Uterus (tissue), 4 donors: ENCODE data around the gene PTGES. TPM values are rescaled to one million over a fixed set of nuclear protein-coding genes. Genes with fewer than 3 reads are reported as not detected.
A peak's percentile ranks its signal among the peaks of the same experiment; 100 is the strongest.

Experiments used
- DNase-seq, 2 donors: peaks; one replicate each; pipeline ENCODE4 v3.0.0-alpha.2; 2019 to 2020
- H3K27ac ChIP-seq, 2 donors: fragments of 200-600 bp; sonication (generic); 1 replicate in 1 of 2; 2 replicates in 1 of 2; pipeline ENCODE4 v1.5.1; 2016 to 2018
- H3K27me3 ChIP-seq, 2 donors: fragments of 200-600 bp; sonication (generic); one replicate each; pipeline ENCODE4 v1.5.1; 2018 to 2019; ENCODE audit warnings: control low read depth in 1 of 2
- H3K36me3 ChIP-seq, 2 donors: fragments of 200-600 bp; sonication (generic); one replicate each; pipeline ENCODE4 v1.5.1; 2019; ENCODE audit warnings: control low read depth in 1 of 2
- H3K4me1 ChIP-seq, 2 donors: fragments of 200-600 bp; sonication (generic); one replicate each; pipeline ENCODE4 v1.5.1; 2018 to 2019; ENCODE audit warnings: control low read depth in 1 of 2
- H3K4me3 ChIP-seq, 2 donors: fragments of 200-600 bp; sonication (generic); 1 replicate in 1 of 2; 2 replicates in 1 of 2; pipeline ENCODE4 v1.5.1; 2018 to 2019; ENCODE audit warnings: mild to moderate bottlenecking in 1 of 2
- H3K9me3 ChIP-seq, 2 donors: fragments of 200-600 bp; sonication (generic); one replicate each; pipeline ENCODE4 v1.5.1; 2019; ENCODE audit warnings: control low read depth in 1 of 2
- POLR2A ChIP-seq, 2 donors: fragments of 450-650 bp; IDR thresholded peaks; one replicate each; pipeline ENCODE4 v1.6.1; 2016; ENCODE audit warnings: antibody characterized with exemption in 2 of 2, mild to moderate bottlenecking in 1 of 2, moderate library complexity in 1 of 2
- intact Hi-C: fragments of 100-400 bp; cut with DNase I; formaldehyde crosslinking; loops from one replicate; pipeline ENCODE4 v1.15.1; 2023; ENCODE audit warnings: low total_unique reads
- total RNA-seq, 4 donors: library from RNA; depleted of rRNA in 3 of 4; stranded (reverse); fragments of >200 nt in 3 of 4; gene quantifications; one replicate each; pipeline versions ENCODE4 v1.1.0 to v1.2.4, GENCODE V29; 2014 to 2023
- TF ChIP-seq, protein P1 (sequence below), 4 experiments: fragments of 200-600 bp in 2 of 4; fragments of 450-650 bp in 2 of 4; sonication (generic) in 2 of 4; IDR thresholded peaks; one replicate each; pipeline ENCODE4 v1.5.1; 2016 to 2019; ENCODE audit warnings: antibody characterized with exemption in 4 of 4, mild to moderate bottlenecking in 2 of 4, moderate library complexity in 1 of 4
- donor health status: DM: yes; HTN: yes; CAD: no.

The PTGES gene
- total RNA-seq, 4 donors from 2014 or later: 1.3 to 7.5 (median 4.2) TPM; not detected in 1

DNA sequence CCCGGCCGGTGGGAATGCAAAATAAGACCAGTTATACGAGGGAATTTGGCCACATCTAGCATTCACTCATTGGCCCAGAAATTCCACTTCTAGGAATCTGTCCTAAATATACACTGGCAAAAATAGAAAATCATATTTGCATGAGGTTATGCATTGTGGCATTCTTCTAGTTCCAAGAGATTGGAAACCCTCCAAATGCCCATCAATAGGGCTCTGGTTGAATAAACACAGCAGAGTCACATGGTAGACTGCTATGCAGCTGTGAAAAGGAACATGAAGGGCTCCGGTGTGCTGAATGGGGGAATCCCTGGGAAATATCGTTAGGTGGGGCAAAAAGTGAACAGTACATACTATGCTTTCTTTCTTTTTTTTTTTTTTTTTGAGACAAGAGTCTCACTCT is 36.8 kb downstream of the PTGES start:
- no peaks in the 10 kb centered on the region for H3K27me3 ChIP-seq
- DNase-seq: no peak
- H3K9me3 ChIP-seq: no peaks in the 10 kb centered on the region
- TF ChIP-seq, protein P1, sequence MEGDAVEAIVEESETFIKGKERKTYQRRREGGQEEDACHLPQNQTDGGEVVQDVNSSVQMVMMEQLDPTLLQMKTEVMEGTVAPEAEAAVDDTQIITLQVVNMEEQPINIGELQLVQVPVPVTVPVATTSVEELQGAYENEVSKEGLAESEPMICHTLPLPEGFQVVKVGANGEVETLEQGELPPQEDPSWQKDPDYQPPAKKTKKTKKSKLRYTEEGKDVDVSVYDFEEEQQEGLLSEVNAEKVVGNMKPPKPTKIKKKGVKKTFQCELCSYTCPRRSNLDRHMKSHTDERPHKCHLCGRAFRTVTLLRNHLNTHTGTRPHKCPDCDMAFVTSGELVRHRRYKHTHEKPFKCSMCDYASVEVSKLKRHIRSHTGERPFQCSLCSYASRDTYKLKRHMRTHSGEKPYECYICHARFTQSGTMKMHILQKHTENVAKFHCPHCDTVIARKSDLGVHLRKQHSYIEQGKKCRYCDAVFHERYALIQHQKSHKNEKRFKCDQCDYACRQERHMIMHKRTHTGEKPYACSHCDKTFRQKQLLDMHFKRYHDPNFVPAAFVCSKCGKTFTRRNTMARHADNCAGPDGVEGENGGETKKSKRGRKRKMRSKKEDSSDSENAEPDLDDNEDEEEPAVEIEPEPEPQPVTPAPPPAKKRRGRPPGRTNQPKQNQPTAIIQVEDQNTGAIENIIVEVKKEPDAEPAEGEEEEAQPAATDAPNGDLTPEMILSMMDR (IDR thresholded peaks at IDR 0.05): no peak
- no peak for TF ChIP-seq POLR2A (IDR thresholded peaks at IDR 0.05)
- no peak overlapping the region for H3K4me3 ChIP-seq
- H3K36me3 ChIP-seq: no peaks in the 10 kb centered on the region
- peaks cover 0 to 4% of the 10 kb centered on the region in 2 donors for H3K4me1 ChIP-seq
- intact Hi-C loops: no loop called here
- H3K27ac ChIP-seq: no peak overlapping the region

GRCh38 chr9:129714511-129715061 is 38.3 kb downstream of the PTGES start:
- H3K27ac ChIP-seq: no peak overlapping the region
- no peaks in the 10 kb centered on the region for H3K9me3 ChIP-seq
- intact Hi-C loops: no loop called here
- no peak for DNase-seq
- H3K4me3 ChIP-seq: no peak overlapping the region
- no peaks in the 10 kb centered on the region for H3K27me3 ChIP-seq
- peaks cover 0 to 4% of the 10 kb centered on the region in 2 donors for H3K4me1 ChIP-seq
- no peak for TF ChIP-seq POLR2A (IDR thresholded peaks at IDR 0.05)
- TF ChIP-seq, protein P1 (IDR thresholded peaks at IDR 0.05): no peak
- H3K36me3 ChIP-seq: no peaks in the 10 kb centered on the region

DNA sequence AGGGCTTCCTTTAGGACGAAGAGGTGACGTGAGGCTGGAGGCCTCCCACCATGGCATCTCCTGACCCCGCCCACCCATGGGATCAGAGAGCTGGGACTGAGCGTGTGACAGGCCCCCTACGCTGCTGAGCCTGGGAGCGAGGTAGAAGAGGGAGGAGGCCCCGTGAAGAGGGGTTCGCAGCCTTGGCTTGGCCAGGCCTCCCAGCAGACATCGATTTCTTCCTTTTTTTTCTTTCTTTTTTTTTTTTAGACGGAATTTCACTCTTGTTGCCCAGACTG is 39.5 kb downstream of the PTGES start:
- H3K4me3 ChIP-seq: no peak overlapping the region
- peaks cover 0 to 4% of the 10 kb centered on the region in 2 donors for H3K4me1 ChIP-seq
- H3K27ac ChIP-seq: peak overlapping the region; percentile 72 to 74
- no peak for DNase-seq
- no peaks in the 10 kb centered on the region for H3K27me3 ChIP-seq
- H3K9me3 ChIP-seq: no peaks in the 10 kb centered on the region
- H3K36me3 ChIP-seq: no peaks in the 10 kb centered on the region
- TF ChIP-seq, protein P1 (IDR thresholded peaks at IDR 0.05): no peak
- no peak for TF ChIP-seq POLR2A (IDR thresholded peaks at IDR 0.05)
- intact Hi-C loops: no loop called here

GRCh38 chr9:129712634-129713401 is 40.0 kb downstream of the PTGES start:
- no peaks in the 10 kb centered on the region for H3K9me3 ChIP-seq
- peaks cover 0 to 4% of the 10 kb centered on the region in 2 donors for H3K4me1 ChIP-seq
- intact Hi-C loops: no loop called here
- peak overlapping the region; percentile 72 to 74 for H3K27ac ChIP-seq
- DNase-seq: no peak
- no peak overlapping the region for H3K4me3 ChIP-seq
- no peaks in the 10 kb centered on the region for H3K27me3 ChIP-seq
- TF ChIP-seq POLR2A (IDR thresholded peaks at IDR 0.05): no peak
- TF ChIP-seq, protein P1 (IDR thresholded peaks at IDR 0.05): no peak
- H3K36me3 ChIP-seq: no peaks in the 10 kb centered on the region

DNA sequence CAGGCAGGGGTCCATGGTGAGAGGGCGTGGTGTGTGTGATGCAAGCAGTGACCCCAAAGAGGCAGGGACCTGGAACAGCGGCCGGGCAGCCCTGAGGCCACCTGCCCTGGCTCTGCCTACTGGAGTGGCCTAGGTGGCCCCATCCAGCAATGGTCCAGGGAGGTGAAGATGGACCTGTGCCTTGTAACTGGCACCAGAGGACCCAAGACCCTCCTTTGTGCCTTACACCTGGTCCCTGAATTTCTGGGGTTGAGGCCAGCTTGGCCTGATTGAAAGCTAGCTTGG is 42.7 kb downstream of the PTGES start:
- no peaks in the 10 kb centered on the region for H3K27me3 ChIP-seq
- intact Hi-C loops: no loop called here
- no peak overlapping the region for H3K4me3 ChIP-seq
- no peak for TF ChIP-seq POLR2A (IDR thresholded peaks at IDR 0.05)
- DNase-seq: no peak
- H3K27ac ChIP-seq: no peak overlapping the region
- no peaks in the 10 kb centered on the region for H3K9me3 ChIP-seq
- peaks cover 0 to 4% of the 10 kb centered on the region in 2 donors for H3K4me1 ChIP-seq
- H3K36me3 ChIP-seq: no peaks in the 10 kb centered on the region
